ENCODE results near the gene VWA5B1.
"Not testable (repeated sequence)": the region's sequence is repeated elsewhere in the genome, so short reads cannot be mapped to it uniquely, and the experiment has no call there.

VWA5B1 gene

DNA sequence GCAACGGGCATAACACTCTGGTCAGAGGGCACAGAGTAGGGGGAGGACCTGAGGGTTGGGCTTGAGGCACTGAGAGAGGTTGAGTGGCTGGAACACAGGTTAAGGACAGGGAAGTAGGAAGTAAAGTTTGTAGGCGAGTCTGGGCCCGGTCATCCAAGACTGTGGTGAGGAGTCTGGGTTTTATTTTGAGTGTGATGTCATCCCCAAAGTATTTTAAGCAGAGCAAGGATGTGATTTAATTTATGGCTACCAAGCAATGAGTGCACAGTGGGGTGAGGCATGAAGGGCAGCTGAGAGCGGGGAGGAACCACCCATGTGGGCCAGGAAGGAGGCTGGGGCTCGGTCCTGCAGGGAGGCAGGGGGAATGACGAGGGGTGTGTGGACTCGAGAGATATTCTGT lies 11.2 kb upstream of the VWA5B1 start:
- DNase-seq (ENCODE audit: low read depth, low spot score) = no peak

DNA sequence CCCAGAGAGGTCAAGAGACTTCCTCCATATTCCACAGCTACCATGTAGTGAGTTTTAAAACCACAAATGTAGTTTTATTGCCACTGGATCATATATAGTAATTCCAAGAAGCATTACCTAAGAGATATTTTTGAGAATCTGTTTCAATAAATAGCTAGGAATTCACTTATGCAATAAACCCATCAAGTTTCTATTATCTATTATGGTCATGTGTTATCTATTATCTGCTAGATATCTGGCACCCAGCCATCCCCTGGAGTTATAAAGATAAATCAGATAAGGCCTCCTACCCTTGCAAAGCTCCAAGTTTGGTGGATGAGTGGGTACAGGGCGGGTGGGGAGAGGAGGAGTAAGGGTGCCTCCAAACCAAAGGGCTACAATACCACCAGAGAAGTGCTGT lies 10.3 kb upstream of the VWA5B1 start:
- no peak for DNase-seq (ENCODE audit: low read depth, low spot score)

DNA sequence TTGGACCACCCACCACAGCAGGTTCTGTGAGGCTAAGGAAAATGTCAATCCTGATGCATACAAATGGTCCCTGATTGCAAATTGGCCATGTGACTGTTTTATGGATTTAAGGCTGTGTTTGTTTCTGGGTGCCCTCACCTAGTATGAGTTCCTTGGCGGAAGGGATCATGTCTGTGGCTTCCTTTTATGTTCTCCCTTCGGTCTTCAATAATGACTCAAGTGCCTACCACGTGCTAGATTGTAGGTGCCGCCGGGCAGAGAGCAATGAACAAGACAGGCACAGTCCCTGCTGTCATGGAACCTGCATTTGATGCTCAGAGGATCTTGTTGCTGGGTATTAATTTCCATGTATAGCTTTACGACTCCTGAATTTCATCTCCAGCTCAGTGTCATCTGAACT lies 9.8 kb upstream of the VWA5B1 start:
- no peak for DNase-seq (ENCODE audit: low read depth, low spot score)

DNA sequence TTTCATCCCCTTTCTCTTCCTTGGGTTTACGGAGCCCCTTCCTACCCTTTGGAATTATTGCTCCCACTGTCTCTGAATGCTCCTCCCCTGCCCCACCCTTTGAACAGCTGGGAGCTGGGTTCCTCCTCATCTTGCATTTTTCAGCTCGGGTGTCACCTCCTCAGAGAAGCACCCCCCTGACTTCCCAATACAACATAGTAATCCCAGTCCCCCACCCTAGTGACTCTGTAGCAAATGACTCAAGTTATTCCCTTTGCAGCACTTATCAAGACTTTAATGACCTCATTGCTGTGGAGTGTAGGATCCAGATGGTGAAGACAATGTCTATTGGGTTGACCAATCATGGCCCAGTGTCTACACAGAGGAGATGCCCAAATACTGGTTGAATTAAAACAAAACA lies 8.9 kb upstream of the VWA5B1 start:
- DNase-seq (ENCODE audit: low read depth, low spot score) = no peak

DNA sequence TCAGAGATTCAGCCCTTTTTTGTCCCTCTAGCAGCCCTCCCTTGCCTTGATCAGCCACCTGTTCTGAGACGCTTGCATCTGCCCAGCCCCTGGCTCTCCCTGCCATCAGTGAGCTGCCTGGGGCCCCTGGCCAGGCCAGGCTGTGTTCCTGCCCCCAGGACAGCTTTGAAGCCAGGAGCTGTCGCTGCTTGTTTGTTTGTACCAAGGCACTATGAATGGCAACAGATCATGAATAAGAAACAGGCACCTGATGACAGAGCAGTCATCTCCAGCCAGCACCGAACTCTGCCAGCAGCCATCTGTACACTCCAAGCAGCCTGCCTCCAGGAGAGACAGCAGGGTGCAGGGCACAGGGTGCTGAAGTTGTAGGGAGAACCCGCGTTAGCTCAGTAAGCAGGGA lies 8.1 kb upstream of the VWA5B1 start:
- DNase-seq (ENCODE audit: low read depth, low spot score) = no peak

DNA sequence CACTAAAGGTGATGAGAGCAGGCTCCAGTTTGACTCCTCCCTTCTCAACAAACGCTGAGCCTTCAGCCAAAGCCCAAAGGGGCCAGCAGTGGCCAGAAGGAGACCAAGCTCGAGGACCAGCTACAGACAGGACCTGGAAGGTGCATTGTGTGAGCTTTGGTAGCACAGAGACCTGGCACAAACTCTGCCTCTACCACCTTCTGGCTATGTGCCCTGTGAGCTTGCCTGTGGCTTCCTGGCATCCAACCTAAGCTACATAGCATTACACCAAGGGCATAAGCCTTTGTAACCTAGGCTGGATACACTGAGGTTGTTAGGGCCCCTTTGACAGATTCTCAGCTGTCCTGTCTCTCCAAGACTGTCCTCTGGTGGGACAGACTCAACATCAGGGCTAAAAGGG lies 6.6 kb upstream of the VWA5B1 start:
- no peak for DNase-seq (ENCODE audit: low read depth, low spot score)

DNA sequence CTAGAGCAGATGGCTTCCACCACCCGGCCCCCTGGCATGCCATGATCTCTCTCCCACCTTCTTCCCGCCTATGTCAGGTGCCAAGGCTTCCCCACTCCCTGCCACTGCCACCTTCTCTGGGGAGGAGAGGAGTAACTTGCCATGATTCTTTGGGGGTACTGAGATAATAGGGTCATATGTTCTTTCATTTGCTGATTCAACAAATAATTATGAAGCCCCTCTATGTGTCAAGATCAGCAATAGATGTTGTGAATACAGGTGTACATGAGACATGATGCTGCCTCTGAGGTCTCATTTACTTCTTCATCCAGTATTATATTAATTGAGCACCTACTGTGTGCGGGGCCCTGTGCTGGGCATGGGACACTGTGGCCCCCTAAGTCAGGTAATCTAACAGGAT lies 6.0 kb upstream of the VWA5B1 start:
- no peak for DNase-seq (ENCODE audit: low read depth, low spot score)

DNA sequence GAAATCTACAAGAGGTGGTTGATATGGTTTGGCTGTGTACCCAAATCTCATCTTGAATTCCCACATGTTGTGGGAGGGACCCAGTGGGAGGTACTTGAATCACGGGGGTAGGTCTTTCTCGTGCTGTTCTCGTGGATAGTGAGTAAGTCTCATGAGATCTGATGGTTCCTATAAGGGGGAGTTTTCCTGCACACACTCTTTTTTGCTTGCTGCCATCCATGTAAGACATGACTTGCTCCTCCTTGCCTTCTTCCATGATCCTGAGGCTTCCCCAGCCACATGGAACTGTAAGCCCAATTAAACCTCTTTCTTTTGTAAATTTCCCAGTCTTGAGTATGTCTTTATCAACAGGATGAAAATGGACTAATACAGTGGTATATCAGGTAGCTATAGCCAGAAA lies 5.2 kb upstream of the VWA5B1 start:
- no peak for DNase-seq (ENCODE audit: low read depth, low spot score)

DNA sequence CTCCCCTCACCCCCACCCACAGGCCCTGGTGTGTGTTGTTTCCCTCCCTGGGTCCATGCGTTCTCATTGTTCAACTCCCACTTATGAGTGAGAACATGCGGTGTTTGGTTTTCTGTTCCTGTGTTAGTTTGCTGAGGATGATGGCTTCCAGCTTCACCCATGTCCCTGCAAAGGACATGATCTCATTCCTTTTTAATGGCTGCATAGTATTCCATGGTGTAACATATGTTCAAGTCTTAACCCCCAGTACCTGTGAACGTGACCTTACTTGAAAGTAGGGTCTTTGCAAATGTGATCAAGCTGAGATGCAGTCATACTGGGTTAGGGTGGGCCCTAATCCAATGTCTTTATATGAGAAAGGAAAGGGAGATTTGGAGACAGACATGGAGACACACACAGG lies 3.0 kb upstream of the VWA5B1 start:
- not testable (repeated sequence) for DNase-seq (ENCODE audit: low read depth, low spot score)

DNA sequence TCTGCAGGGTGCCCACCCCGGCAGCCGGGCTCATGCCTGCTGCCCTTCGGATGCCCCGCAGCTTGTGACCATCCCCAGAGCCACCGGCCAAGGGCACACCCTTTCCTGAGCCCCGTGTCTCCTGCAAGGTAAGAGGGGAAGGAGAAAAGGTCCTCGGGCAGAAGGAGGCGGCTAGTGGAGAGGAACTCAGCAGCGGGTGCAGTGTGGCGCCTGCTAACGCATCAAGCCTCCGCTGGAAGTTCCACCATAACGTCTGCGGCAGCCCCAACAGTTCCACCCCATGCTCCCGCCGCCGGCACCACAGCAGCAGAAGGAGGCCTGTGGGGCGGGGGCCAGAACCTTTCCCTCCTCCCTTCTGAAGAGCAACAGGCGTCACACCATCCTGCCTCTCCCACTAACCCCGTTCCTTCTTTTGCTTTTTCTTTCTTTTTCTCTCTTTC lies 990 bp downstream of the VWA5B1 start:
- no peak for DNase-seq (ENCODE audit: low read depth, low spot score)

DNA sequence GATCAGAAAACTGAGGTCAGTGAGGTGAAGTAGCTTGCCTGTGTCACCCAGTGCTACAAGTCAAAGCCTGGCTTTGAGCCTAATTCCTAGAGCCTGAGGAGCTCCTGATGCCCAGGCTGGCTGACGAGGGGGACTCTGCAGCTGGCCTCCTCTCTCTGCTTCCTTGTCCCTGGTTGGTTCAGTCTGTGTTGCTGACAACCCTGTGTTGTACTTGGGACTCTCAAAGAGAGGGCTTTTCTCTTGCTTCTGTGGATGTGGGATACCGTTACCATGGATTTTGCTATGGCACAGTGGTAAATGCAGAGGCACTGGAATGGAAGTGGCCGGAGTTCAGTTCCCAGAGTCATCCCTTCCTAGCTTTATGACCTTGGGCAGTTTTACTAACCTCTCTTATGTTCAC lies 8.0 kb downstream of the VWA5B1 start:
- no peak for DNase-seq (ENCODE audit: low read depth, low spot score)

DNA sequence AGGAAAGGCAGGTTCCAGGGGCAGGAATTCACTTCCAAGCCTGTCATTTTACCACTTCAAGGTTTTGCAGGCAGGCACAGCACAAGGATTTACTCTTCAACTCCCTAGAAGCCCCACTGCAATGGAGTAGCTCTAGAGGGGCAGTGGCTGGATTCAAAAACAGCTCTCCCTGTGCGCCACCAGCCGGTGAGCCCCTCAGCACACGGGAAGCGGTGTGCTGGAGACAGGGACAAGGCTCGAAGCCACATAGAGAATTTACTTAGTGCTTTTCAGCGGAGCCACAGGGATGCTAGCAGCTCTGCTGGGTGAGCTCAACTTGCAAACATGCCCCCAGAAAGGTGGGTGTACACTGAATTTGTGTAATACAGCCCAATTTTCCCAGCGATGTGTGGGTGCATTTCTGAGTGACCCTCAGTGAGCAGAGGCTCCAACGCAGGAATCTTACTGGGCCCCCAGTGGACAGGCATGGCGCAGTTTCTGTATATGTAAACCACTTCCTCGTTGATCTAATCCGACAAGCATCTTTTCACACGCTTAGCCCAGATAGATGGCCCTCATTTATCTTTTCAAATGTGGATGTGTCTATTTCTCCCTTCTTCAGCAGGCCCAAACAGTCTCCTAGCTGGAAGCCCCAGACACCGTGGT lies 10.9 kb downstream of the VWA5B1 start:
- no peak for DNase-seq (ENCODE audit: low read depth, low spot score)

DNA sequence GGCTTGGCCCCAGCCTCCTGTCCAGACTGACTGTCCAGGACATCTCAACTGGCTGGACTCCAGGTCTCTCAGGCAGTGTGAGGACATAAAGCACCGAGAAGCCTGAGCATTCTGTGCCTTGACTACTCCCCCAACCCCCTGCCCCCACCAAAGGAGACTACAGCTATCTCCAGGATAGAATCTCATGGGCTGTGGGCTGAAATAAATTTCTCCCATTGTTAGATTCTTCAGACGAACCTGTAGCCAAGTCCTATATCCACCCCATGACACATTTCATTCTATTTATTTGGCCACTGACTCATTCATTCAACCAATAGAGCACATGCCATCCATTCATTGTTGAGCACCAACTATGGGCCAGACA lies 11.4 kb downstream of the VWA5B1 start:
- no peak for DNase-seq (ENCODE audit: low read depth, low spot score)

DNA sequence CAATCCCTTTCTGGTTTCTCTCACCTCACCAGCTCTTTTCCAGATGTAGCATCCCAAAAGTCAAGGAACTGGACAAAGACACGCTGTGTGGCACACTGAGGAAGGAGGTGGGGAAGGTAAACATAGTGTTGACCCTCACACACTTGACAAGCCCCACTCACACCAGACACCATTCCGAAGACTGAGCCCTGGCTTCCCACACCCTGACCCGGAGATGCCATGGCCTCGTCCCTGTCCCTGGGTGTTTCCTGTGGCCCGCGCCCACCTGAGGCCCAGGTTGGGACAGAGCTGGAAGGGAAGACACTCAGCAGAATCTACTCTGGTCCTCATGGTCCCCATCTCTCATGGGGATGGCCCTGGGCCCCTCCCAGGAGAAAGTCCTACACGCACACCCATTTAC lies 16.4 kb downstream of the VWA5B1 start:
- no peak for DNase-seq (ENCODE audit: low read depth, low spot score)

DNA sequence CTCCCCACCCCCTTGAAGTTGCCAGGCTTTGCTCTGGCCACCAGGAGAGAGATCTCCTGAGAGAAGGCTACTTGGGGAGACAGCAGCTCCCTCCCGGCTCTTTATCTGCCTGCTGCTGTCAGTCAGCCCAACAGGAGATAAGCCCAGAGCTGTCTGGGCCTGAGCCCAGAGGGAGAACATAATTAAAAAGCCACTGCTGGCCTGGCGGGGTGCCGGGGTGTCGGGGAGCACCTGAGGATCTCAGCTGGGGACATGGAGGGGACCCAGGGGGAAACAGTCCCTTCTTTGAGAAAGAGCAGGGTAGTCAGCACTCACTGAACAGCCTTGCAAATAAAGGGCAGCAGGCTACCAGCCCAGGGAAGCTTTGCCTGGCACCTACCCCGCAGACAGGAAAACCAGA lies 17.9 kb downstream of the VWA5B1 start:
- DNase-seq (ENCODE audit: low read depth, low spot score) = no peak

DNA sequence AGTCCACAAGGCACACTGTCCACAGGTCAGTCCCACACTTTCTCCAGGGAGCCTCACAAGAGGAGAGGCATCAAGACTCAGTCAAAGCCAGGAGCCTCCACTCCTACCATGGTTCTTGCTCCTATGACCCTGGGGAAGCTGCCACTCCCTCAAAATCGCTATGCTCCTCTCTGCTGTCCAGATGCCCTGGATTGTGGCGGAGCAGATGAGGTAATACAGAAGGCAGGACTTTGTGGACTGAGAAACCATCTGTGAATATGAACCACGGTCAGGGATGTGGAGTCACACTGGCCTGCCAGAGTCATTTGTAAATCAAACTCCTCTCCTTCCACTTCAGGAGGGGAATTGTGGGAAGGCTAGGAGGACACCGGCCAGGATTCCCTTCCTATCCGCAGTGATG lies 20.6 kb downstream of the VWA5B1 start:
- DNase-seq (ENCODE audit: low read depth, low spot score) = no peak

DNA sequence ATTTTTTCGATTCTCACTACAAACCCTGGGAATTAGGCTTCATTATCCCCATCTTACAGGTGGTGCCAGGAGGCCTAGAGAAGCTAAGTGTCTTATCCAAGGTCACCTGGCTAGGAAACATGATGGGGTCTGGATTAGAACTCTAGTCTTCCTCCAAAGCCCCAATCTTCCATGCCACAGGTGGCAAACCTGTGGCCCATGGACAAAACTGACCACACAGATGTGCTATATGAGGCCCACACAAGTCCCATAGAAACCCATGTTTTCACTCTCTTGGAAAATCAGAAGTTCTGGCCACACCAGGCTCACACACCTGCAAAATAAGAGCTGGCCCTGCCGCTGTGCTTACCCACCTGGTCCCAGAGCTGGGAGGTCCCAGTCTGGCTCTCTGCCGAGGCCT lies 21.6 kb downstream of the VWA5B1 start:
- no peak for DNase-seq (ENCODE audit: low read depth, low spot score)

DNA sequence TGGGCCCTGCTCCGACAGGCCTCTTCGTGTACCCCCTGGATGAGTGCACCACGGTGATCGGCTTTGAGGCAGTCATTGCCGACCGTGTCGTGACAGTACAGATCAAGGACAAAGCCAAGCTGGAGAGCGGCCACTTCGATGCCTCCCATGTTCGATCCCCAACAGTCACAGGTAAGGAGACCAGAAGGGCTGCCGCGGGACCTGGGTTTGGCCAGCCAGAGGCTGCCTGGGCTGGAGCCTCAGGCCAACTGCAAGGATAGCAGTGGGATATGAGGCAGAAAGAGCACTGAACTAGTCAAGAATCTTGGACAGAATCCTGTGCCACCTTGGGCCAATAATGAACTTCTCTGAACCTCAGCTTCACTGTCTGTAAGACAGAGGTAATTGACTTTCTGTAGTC lies 22.1 kb downstream of the VWA5B1 start:
- no peak for DNase-seq (ENCODE audit: low read depth, low spot score)

DNA sequence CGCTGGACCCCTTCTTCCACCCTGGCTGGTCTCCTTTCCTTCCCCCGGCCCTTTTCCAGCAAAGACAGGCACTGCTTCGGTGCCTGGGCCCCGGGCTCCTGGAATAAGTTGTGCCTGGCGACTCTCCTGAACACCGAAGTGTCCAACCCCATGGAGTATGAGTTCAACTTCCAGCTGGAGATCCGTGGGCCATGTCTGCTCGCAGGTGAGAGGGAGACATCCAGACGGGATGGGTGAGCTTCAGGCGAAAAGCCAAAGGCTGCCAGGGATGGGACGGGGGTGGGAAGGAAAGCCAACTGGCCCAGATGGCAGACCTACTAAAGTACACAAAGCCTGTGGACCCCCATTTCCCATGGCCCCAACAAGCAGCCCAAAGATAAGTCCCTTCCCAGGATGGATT lies 26.8 kb downstream of the VWA5B1 start:
- no peak for DNase-seq (ENCODE audit: low read depth, low spot score)

DNA sequence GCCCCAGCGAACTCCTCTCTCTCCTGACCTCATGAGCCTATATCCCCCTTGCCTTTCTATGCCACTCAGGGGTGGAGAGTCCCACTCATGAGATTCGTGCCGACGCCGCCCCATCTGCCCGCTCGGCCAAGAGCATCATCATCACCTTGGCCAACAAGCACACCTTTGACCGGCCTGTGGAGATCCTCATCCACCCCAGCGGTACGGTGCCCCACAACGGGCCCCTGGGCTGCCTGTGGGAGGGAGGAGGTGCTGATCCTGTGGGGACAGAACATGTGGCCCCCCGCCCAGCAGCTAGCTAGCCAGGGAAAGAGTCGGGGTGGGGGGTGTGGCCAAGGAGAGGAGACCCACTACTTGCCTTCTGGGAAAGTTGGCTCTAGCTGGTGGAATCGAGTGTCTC lies 27.8 kb downstream of the VWA5B1 start:
- DNase-seq (ENCODE audit: low read depth, low spot score) = no peak

DNA sequence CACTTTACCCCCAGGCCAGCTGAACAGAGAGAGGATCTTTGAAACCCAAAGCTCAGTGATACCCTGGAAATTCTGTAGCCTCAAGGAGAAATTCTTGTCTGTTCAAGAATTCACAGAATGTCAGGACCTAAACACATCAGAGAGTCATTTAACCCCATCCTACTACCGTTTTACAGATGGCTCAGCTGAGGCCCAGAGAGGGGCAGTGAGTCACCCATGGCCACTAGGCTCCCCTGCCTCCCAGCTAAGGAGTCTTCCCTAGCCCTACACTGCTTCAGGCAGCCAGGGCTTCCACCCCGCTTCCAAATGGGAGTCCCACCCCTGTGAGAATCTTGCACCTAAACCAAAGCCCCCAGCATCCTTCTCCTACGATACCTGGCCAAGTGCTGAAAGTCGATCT lies 28.3 kb downstream of the VWA5B1 start:
- DNase-seq (ENCODE audit: low read depth, low spot score) = no peak

DNA sequence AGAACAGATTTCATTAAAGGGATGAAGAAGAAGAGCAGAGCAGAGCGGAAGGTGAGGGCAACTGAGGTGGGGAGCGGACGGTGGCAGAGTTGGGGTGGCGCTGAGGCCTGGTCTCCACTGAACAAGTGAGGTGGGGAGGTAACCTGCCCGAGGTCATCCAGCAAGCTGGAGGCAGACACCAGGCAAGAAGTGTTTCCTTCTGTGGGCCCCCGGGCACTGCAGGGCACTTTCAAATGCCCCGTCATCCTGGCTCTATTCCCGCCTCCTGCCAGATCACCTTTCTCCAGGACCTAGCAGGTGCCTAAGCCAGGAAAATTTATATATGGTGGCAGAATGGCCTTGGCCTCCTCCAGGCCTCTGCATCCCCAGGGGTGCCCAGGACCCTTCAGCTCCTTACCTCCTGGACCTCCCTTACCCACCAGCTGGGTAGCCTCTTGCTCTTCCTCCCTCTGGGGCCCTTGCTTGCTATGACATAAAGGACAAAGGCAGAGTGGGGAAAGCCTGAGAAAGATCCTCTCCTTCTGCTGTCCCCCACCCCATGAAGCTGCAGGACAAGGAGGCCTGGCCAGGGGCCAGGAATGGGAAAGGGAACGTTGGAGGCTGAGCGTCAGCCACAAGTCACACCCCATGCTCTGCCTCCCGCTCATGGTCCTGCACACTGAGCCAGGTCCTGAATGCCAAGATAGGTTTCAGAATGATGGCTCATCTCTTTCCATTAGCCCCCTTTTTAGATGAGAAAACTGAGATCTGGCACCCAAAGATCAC lies 29.0 kb downstream of the VWA5B1 start:
- DNase-seq (ENCODE audit: low read depth, low spot score) = no peak

DNA sequence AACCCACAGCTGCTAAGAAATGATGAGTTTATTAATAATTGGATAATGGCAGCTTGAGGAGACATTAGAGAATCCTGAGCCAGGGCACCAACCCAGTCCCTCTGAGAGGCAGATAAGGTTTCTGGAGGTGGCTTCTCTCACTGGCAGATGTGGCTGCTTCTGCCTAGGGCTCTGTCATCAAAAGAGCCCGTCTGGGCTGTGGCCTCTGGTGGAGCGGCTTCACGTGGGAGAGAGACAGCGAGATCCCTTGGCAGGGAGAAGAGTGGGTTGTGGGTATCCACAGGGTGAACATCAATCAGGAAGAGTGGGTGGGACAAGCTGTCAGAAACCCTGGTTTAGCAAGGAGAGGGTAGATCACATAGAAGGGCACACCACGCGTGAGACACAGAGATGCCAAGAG lies 30.0 kb downstream of the VWA5B1 start:
- no peak for DNase-seq (ENCODE audit: low read depth, low spot score)

DNA sequence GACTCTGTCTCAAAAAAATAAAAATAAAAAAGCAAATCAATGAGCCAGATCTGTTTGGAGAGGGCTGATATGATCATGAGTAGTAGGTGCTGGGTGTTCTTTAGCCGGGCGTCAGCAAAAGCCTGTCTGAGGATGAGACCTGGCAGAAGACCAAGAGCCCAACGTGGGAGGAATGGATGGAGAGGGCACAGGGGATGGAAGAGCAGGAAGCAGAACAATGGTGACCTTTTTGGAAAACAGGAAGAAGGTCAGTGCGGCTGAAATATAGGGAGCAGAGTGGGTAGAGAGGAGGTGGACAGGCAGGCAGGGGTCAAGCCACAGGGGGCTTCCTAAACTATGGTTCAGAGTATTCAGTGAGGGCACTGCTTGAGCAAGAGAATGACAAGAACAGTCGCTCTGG lies 30.9 kb downstream of the VWA5B1 start:
- no peak for DNase-seq (ENCODE audit: low read depth, low spot score)

All from brain pericyte (primary cell).